Measurements from ENCODE around the gene MICAL2. TPM values are rescaled to one million over a fixed set of nuclear protein-coding genes. Genes with fewer than 3 reads are reported as not detected.

The MICAL2 gene
- total RNA-seq, 2 experiments from 2014 or later = not detected

- ChIA-PET POLR2A (no interaction called here), CTCF (ENCODE audit: unreplicated experiment) (no interaction called here)
- DNase-seq (ENCODE audit: low spot score) = no peak
These were observed 160.4 kb downstream of the MICAL2 start for GRCh38 chr11:12270817-12271216.

GRCh38 chr11:12271241-12271640 is 160.9 kb downstream of the MICAL2 start:
- no peak overlapping the region for H3K4me3 ChIP-seq (ENCODE audit: low read depth, low read length, poor library complexity, severe bottlenecking)
- no peaks in the 10 kb centered on the region for H3K9me2 ChIP-seq (ENCODE audit: insufficient read depth, low read length)
- TF ChIP-seq CTCF (conservative IDR thresholded peaks at IDR 0.05; ENCODE audit: low read length) = no peak
- no peak for TF ChIP-seq EZH2phosphoT487 (IDR thresholded peaks at IDR 0.05; ENCODE audit: borderline replicate concordance, low read depth, low read length)
- H3K4me2 ChIP-seq (ENCODE audit: low read length) = no peak overlapping the region
- H3K27ac ChIP-seq (ENCODE audit: low read depth, low read length, poor library complexity, severe bottlenecking) = no peak overlapping the region
- no peaks in the 10 kb centered on the region for H3K9me3 ChIP-seq (ENCODE audit: low read length)
- no peak overlapping the region for H2AFZ ChIP-seq (ENCODE audit: low read length)
- ChIA-PET CTCF (ENCODE audit: unreplicated experiment) (no interaction called here), POLR2A (no interaction called here)
- no peaks in the 10 kb centered on the region for H3K79me2 ChIP-seq (ENCODE audit: insufficient read depth, low read depth, low read length)
- intact Hi-C loops (cut with micrococcal nuclease; ENCODE audit: unreplicated experiment) = no loop called here
- H3K36me3 ChIP-seq (ENCODE audit: insufficient read depth, low read length) = no peaks in the 10 kb centered on the region
- no peaks in the 10 kb centered on the region for H4K20me1 ChIP-seq (ENCODE audit: insufficient read depth, low read length)
- no peak for DNase-seq (ENCODE audit: low spot score)
- no peaks in the 10 kb centered on the region for H3K4me1 ChIP-seq (ENCODE audit: insufficient read depth, low read length, poor library complexity, severe bottlenecking)
- no TSS peak for BruUV-seq (replicated peaks)

More at GRCh38 chr11:12270817-12271216, 160.4 kb downstream of the MICAL2 start:
- Histone ChIP-seq H2AFZ (ENCODE audit: low read length) (no peak overlapping the region), H3K4me3 (ENCODE audit: low read depth, low read length, poor library complexity, severe bottlenecking) (no peak overlapping the region), H3K4me2 (ENCODE audit: low read length) (no peak overlapping the region), H3K36me3 (ENCODE audit: insufficient read depth, low read length) (no peaks in the 10 kb centered on the region), H3K9me3 (ENCODE audit: low read length) (no peaks in the 10 kb centered on the region), H3K9me2 (ENCODE audit: insufficient read depth, low read length) (no peaks in the 10 kb centered on the region), H4K20me1 (ENCODE audit: insufficient read depth, low read length) (no peaks in the 10 kb centered on the region), H3K27ac (ENCODE audit: low read depth, low read length, poor library complexity, severe bottlenecking) (no peak overlapping the region), H3K79me2 (ENCODE audit: insufficient read depth, low read depth, low read length) (no peaks in the 10 kb centered on the region), H3K4me1 (ENCODE audit: insufficient read depth, low read length, poor library complexity, severe bottlenecking) (no peaks in the 10 kb centered on the region)
- TF ChIP-seq EZH2phosphoT487 (IDR thresholded peaks at IDR 0.05; ENCODE audit: borderline replicate concordance, low read depth, low read length) (no peak), CTCF (conservative IDR thresholded peaks at IDR 0.05; ENCODE audit: low read length) (no peak)
- intact Hi-C loops (cut with micrococcal nuclease; ENCODE audit: unreplicated experiment) = no loop called here
- no TSS peak for BruUV-seq (replicated peaks)

- CTCF ChIA-PET (ENCODE audit: unreplicated experiment) = no interaction called here
- Histone ChIP-seq H3K4me1 (ENCODE audit: insufficient read depth, low read length, poor library complexity, severe bottlenecking) (no peaks in the 10 kb centered on the region), H3K4me3 (ENCODE audit: low read depth, low read length, poor library complexity, severe bottlenecking) (no peak overlapping the region), H3K9me3 (ENCODE audit: low read length) (no peaks in the 10 kb centered on the region), H3K9me2 (ENCODE audit: insufficient read depth, low read length) (no peaks in the 10 kb centered on the region), H4K20me1 (ENCODE audit: insufficient read depth, low read length) (no peaks in the 10 kb centered on the region), H3K79me2 (ENCODE audit: insufficient read depth, low read depth, low read length) (no peaks in the 10 kb centered on the region), H3K4me2 (ENCODE audit: low read length) (no peak overlapping the region), H3K36me3 (ENCODE audit: insufficient read depth, low read length) (no peaks in the 10 kb centered on the region), H2AFZ (ENCODE audit: low read length) (no peak overlapping the region), H3K27ac (ENCODE audit: low read depth, low read length, poor library complexity, severe bottlenecking) (no peak overlapping the region)
- TF ChIP-seq EZH2phosphoT487 (IDR thresholded peaks at IDR 0.05; ENCODE audit: borderline replicate concordance, low read depth, low read length) (no peak), CTCF (conservative IDR thresholded peaks at IDR 0.05; ENCODE audit: low read length) (no peak)
- no TSS peak for BruUV-seq (replicated peaks)
- DNase-seq (ENCODE audit: low spot score) = no peak
- intact Hi-C loops (cut with micrococcal nuclease; ENCODE audit: unreplicated experiment) = no loop called here
- POLR2A ChIA-PET = no interaction called here
These were observed 161.5 kb downstream of the MICAL2 start for GRCh38 chr11:12271826-12272366.

Measured in OCI-LY7 (cell line).